GM12878 (cell line): ENCODE data around the gene USP36. TPM values are rescaled to one million over a fixed set of nuclear protein-coding genes. Genes with fewer than 3 reads are reported as not detected.
A peak's percentile ranks its signal among the peaks of the same experiment; 100 is the strongest.

ENCODE experiments used
- CEBPB ChIP-seq, 2 experiments: fragments of 150-350 bp in 1 of 2; IDR thresholded peaks; 2 replicates each; pipeline ENCODE4 v1.6.1; 2012 to 2014; ENCODE audit warnings: low read depth in 2 of 2, low read length in 2 of 2, borderline replicate concordance in 1 of 2, inconsistent platforms in 1 of 2
- CEBPZ ChIP-seq: fragments of 150-350 bp; IDR thresholded peaks from 2 replicates; pipeline ENCODE4 v1.6.1; 2016; ENCODE audit warnings: low read depth, low read length
- HCFC1 ChIP-seq: fragments of 150-350 bp; IDR thresholded peaks from 2 replicates; pipeline ENCODE4 v1.6.1; 2014; ENCODE audit warnings: low read length
- HDGF ChIP-seq: fragments of 450-650 bp; IDR thresholded peaks from 2 replicates; pipeline ENCODE4 v1.6.1; 2016; ENCODE audit warnings: antibody characterized with exemption
- HSF1 ChIP-seq: fragments of 150-350 bp; IDR thresholded peaks from 2 replicates; pipeline ENCODE4 v1.6.1; 2014; ENCODE audit warnings: mild to moderate bottlenecking, low read depth, low read length
- IKZF1 ChIP-seq: fragments of 450-650 bp; conservative IDR thresholded peaks from 2 replicates; pipeline ENCODE4 v1.6.1; 2017; ENCODE audit warnings: antibody characterized with exemption, mild to moderate bottlenecking
- MEF2B ChIP-seq: fragments of 450-650 bp; IDR thresholded peaks from 2 replicates; pipeline ENCODE4 v1.6.1; 2018; ENCODE audit warnings: mild to moderate bottlenecking, moderate library complexity; ENCODE audit not compliant: partially characterized antibody, poor library complexity, severe bottlenecking
- MLLT1 ChIP-seq: fragments of 450-650 bp; IDR thresholded peaks from 2 replicates; pipeline ENCODE4 v1.6.1; 2016; ENCODE audit warnings: mild to moderate bottlenecking
- MTA3 ChIP-seq: IDR thresholded peaks from 2 replicates; pipeline ENCODE4 v1.6.1; 2012; ENCODE audit warnings: low read length, inconsistent platforms, borderline replicate concordance
- PAX8 ChIP-seq: fragments of 450-650 bp; IDR thresholded peaks from 2 replicates; pipeline ENCODE4 v1.6.1; 2017; ENCODE audit warnings: mild to moderate bottlenecking, moderate library complexity
- PKNOX1 ChIP-seq: fragments of 450-650 bp; IDR thresholded peaks from 2 replicates; pipeline ENCODE4 v1.6.1; 2016; ENCODE audit warnings: mild to moderate bottlenecking
- POLR2A ChIP-seq: IDR thresholded peaks from 2 replicates; pipeline ENCODE4 v1.6.1; 2011; ENCODE audit warnings: low read depth, mild to moderate bottlenecking, low read length
- SIN3A ChIP-seq: IDR thresholded peaks from 2 replicates; pipeline ENCODE4 v1.6.1; 2012; ENCODE audit warnings: low read depth, low read length, improper control_type of control experiment
- SMC3 ChIP-seq: IDR thresholded peaks from 2 replicates; pipeline ENCODE4 v1.6.1; 2011; ENCODE audit warnings: low read length, improper control_type of control experiment, borderline replicate concordance
- TCF7 ChIP-seq: IDR thresholded peaks from 2 replicates; pipeline ENCODE4 v1.6.1; 2014; ENCODE audit warnings: antibody characterized with exemption, borderline replicate concordance
- ZBTB33 ChIP-seq: fragments of 450-650 bp; IDR thresholded peaks from 2 replicates; pipeline ENCODE4 v1.6.1; 2017; ENCODE audit warnings: mild to moderate bottlenecking
- ZNF24 ChIP-seq: fragments of 450-650 bp; IDR thresholded peaks from 2 replicates; pipeline ENCODE4 v1.6.1; 2017; ENCODE audit warnings: antibody characterized with exemption, mild to moderate bottlenecking
- ZNF687 ChIP-seq: fragments of 450-650 bp; IDR thresholded peaks from 2 replicates; pipeline ENCODE4 v1.6.1; 2017; ENCODE audit warnings: mild to moderate bottlenecking, moderate library complexity
- polyA plus RNA-seq, 11 experiments: library from polyadenylated mRNA; depleted of rRNA in 4 of 11; unstranded in 6 of 11; stranded (reverse) in 5 of 11; fragments of >200 nt; fragmentation: Nextera tagmentation in 4 of 11; fragmentation: Illumina TruSeq in 1 of 11; extraction: Ambion mirVana in 4 of 11; extraction: Trizol in 1 of 11; gene quantifications; 1 replicate in 1 of 11; 2 replicates in 10 of 11; pipeline versions ENCODE4 v1.2.1 to v1.2.3, GENCODE V29; 2011 to 2016; ENCODE audit warnings: inconsistent platforms in 2 of 11, missing spikeins in 2 of 11, low read depth in 1 of 11
- total RNA-seq, 4 experiments: library from RNA; depleted of rRNA in 3 of 4; stranded (reverse); fragments of >200 nt in 3 of 4; fragmentation: Illumina TruSeq in 1 of 4; extraction: Trizol in 1 of 4; gene quantifications; 2 replicates each; pipeline versions ENCODE4 v1.2.1 to v1.2.3, GENCODE V29; 2013 to 2021

Gene USP36
- total and polyA plus RNA-seq, 10 of the 15 experiments (the other 5 are each of a cell fraction or from before 2014, with no cell fraction given): 7.2 to 65.7 (median 33.6) TPM

- TF ChIP-seq CEBPZ (no peak), HDGF (no peak), ZNF687 (0 out of 2 replicates have a peak, but pooled peaks have one; percentile 35), HCFC1 (no peak), MEF2B (no peak), CEBPB (IDR thresholded peaks at IDR 0.05; ENCODE audit: borderline replicate concordance in 1 of 2, low read depth in 2 of 2, low read length in 2 of 2) (no peak), TCF7 (no peak), IKZF1 (0 out of 2 replicates have a peak, but pooled peaks have one; percentile 0), ZNF24 (no peak), PAX8 (no peak), SMC3 (no peak), PKNOX1 (no peak), ZBTB33 (no peak), HSF1 (no peak), MLLT1 (peak; percentile 9; the same call in 1 of the 2 replicates), MTA3 (peak; percentile 70), SIN3A (no peak), POLR2A (peak; percentile 74)
These were observed 60.8 kb downstream of the USP36 start (continued) for GRCh38 chr17:78779850-78780249.
